Mucosa of descending colon (tissue), 3 donors: ENCODE data around the gene NHS. TPM values are rescaled to one million over a fixed set of nuclear protein-coding genes. Genes with fewer than 3 reads are reported as not detected.

Source experiments
- ATAC-seq: fragments of 200-7000 bp; cut with Tn5 transposase; one replicate; pipeline ENCODE4 v1.9.1; 2020; ENCODE audit warnings: mild to moderate bottlenecking, moderate library complexity
- DNase-seq, 3 donors: peaks; one replicate each; pipeline ENCODE4 v3.0.0-alpha.2; 2020
- H3K36me3 ChIP-seq: fragments of 200-600 bp; one replicate; pipeline ENCODE4 v1.8.0; 2021; ENCODE audit warnings: low read depth, mild to moderate bottlenecking
- H3K4me1 ChIP-seq: fragments of 200-600 bp; one replicate; pipeline ENCODE4 v1.8.0; 2021; ENCODE audit warnings: low read depth, mild to moderate bottlenecking
- H3K4me3 ChIP-seq: fragments of 200-600 bp; one replicate; pipeline ENCODE4 v1.8.0; 2021; ENCODE audit warnings: mild to moderate bottlenecking
- H3K9me3 ChIP-seq: fragments of 200-600 bp; one replicate; pipeline ENCODE4 v1.8.0; 2021; ENCODE audit warnings: mild to moderate bottlenecking
- intact Hi-C, 2 donors: fragments of 100-400 bp; cut with DNase I in 1 of 2; cut with micrococcal nuclease in 1 of 2; formaldehyde crosslinking; loops; one replicate each; pipeline versions ENCODE4 v1.11.0 to v1.11.1; 2022; cut with DNase I, micrococcal nuclease
- total RNA-seq, 3 donors: library from RNA; stranded (reverse); fragmentation: NEBNext Ultra II Directional in 2 of 3; extraction: Animal tissue kit (Norgen Biotek cat#: 25700) in 2 of 3; gene quantifications; one replicate each; pipeline versions ENCODE4 v1.2.1 to v1.2.4, GENCODE V29; 2021 to 2023
- TF ChIP-seq, protein P1 (sequence below): fragments of 200-600 bp; IDR thresholded peaks from one replicate; pipeline ENCODE4 v1.8.0; 2022; ENCODE audit warnings: antibody characterized with exemption, mild to moderate bottlenecking
- donor health status: DM: no; HTN: no; CAD: no; lungs with moderate emphysema.
- donor health status: DM: no; HTN: no; CAD: no.
- donor health status: DM: no; HTN: yes; CAD: no.

The NHS gene
- total RNA-seq, 3 donors from 2014 or later: 1.8 to 11.7 (median 2.1) TPM

DNA sequence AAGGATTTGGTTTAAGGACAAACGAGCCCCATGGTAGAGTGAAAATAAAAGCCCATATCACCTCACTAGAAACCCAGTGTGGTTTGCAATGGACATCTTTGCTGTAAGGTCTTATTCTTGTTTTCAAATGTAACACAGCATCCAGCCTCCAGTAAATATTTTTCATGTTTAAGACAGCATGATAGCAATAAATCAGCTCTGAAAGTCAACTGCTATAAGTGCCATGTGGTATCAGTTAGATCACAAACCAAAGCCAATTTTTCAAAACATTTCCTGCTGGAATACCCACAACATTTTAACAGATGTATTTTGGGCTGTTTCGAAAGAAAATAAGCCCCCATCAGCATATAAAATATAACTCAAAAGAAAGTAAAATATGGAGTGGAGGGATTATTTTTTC is 338.3 kb downstream of the NHS start:
- DNase-seq (no peak), ATAC-seq (no peak)
- TF ChIP-seq, protein P1, sequence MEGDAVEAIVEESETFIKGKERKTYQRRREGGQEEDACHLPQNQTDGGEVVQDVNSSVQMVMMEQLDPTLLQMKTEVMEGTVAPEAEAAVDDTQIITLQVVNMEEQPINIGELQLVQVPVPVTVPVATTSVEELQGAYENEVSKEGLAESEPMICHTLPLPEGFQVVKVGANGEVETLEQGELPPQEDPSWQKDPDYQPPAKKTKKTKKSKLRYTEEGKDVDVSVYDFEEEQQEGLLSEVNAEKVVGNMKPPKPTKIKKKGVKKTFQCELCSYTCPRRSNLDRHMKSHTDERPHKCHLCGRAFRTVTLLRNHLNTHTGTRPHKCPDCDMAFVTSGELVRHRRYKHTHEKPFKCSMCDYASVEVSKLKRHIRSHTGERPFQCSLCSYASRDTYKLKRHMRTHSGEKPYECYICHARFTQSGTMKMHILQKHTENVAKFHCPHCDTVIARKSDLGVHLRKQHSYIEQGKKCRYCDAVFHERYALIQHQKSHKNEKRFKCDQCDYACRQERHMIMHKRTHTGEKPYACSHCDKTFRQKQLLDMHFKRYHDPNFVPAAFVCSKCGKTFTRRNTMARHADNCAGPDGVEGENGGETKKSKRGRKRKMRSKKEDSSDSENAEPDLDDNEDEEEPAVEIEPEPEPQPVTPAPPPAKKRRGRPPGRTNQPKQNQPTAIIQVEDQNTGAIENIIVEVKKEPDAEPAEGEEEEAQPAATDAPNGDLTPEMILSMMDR: no peak
- no peaks in the 10 kb centered on the region for H3K36me3 ChIP-seq
- H3K9me3 ChIP-seq: no peaks in the 10 kb centered on the region
- no peaks in the 10 kb centered on the region for H3K4me1 ChIP-seq
- intact Hi-C loops: no loop called here
- H3K4me3 ChIP-seq: no peak overlapping the region

DNA sequence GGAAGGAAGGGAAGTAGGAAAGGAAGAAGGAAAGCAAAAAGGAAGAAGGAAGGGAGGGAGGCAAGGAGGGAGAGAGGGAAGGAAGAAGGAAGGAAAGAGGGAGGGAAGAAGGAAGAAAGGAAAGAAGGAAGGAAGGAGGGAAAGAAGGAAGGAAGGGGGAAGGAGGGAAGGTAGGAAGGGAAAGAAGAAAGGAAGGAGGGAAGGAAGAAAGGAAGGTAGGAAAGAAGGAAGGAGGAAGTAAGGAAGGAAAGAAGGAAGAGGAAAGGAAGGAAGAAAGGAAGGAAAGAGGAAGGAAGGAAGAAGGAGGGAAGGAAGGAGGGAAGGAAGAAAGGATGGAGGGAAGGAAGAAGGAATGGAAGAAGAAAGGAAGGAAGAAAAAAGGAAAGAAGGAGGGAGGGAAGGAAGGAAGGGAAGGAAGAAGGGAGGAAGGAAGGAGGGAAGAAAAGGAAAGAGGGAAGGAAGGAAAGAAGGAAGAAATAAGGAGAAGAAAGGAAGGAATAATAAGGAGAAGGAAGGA is 343.7 kb downstream of the NHS start:
- no peaks in the 10 kb centered on the region for H3K9me3 ChIP-seq
- no peaks in the 10 kb centered on the region for H3K36me3 ChIP-seq
- no peaks in the 10 kb centered on the region for H3K4me1 ChIP-seq
- ATAC-seq (no peak), DNase-seq (no peak)
- TF ChIP-seq, protein P1: no peak
- intact Hi-C loops: no loop called here
- H3K4me3 ChIP-seq: no peak overlapping the region

GRCh38 chrX:17719711-17720110 is 344.7 kb downstream of the NHS start:
- TF ChIP-seq, protein P1: no peak
- intact Hi-C loops: no loop called here
- Histone ChIP-seq H3K9me3 (no peaks in the 10 kb centered on the region), H3K36me3 (no peaks in the 10 kb centered on the region), H3K4me3 (no peak overlapping the region), H3K4me1 (no peaks in the 10 kb centered on the region)
- ATAC-seq (no peak), DNase-seq (no peak)

DNA sequence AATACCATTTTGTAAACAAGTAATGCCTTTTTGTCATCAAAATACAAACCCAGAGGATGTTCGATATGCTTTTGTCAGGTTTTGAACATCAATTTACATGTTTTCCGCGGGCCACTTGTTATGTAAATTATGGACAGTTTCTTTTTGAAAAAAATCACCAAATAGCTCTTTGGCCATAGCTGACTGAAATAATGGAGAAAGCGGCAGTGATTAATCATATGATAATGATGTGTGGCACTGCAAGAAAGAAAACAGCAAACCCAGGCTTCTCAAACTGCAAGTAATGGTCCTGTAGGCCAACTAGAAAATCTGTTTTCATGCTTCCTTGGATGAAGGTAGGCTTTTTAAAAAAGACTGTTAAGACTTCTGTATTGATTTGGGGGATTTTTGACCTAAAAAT is 346.7 kb downstream of the NHS start:
- ATAC-seq (no peak), DNase-seq (no peak)
- H3K36me3 ChIP-seq: no peaks in the 10 kb centered on the region
- no peaks in the 10 kb centered on the region for H3K4me1 ChIP-seq
- TF ChIP-seq, protein P1: no peak
- intact Hi-C loops: no loop called here
- H3K9me3 ChIP-seq: no peaks in the 10 kb centered on the region
- no peak overlapping the region for H3K4me3 ChIP-seq

- no peak overlapping the region for H3K4me3 ChIP-seq
- TF ChIP-seq, protein P1: no peak
- no peaks in the 10 kb centered on the region for H3K36me3 ChIP-seq
- H3K4me1 ChIP-seq: no peaks in the 10 kb centered on the region
- no peak for ATAC-seq
- H3K9me3 ChIP-seq: no peaks in the 10 kb centered on the region
- no peak for DNase-seq
- intact Hi-C loops: no loop called here
These were observed 350.2 kb downstream of the NHS start for GRCh38 chrX:17725181-17725580.
